K562 (cell line): ENCODE data around the gene SVEP1. TPM values are rescaled to one million over a fixed set of nuclear protein-coding genes. Genes with fewer than 3 reads are reported as not detected.

Experiments used
- ATAC-seq: fragments of 200-7000 bp; cut with Tn5 transposase; 3 replicates; pipeline ENCODE4 v1.9.1; 2020; ENCODE audit warnings: moderate library complexity
- BruUV-seq: library from RNA; stranded (reverse); fragments of 400-500 nt; replicated peaks from 2 replicates; lab custom pipeline; 2021; lab: Mats Ljungman, UMichigan
- CTCF ChIA-PET: fragments of 300-600 bp; formaldehyde crosslinking; extraction: SDS; loops from one replicate; lab custom pipeline; 2021; ENCODE audit warnings: low intra/inter-chr PET ratio; lab: Yijun Ruan, JAX
- POLR2A ChIA-PET: fragments of 300-600, 350-650 bp; sonication (Branson Sonifier 250); formaldehyde crosslinking; extraction: SDS; loops from one replicate; lab custom pipeline; 2021; ENCODE audit warnings: antibody characterized with exemption, inconsistent platforms; lab: Yijun Ruan, JAX
- DNase-seq, 4 experiments: peaks; one replicate each; pipeline versions ENCODE4 v3.0.0 to v3.0.0-alpha.2; 2011 to 2018; ENCODE audit warnings: low spot score in 3 of 4, mixed read lengths in 3 of 4; ENCODE audit errors: extremely low read depth in 1 of 4
- FAIRE-seq: peaks from 2 replicates; lab custom pipeline; 2011; peaks lifted over from hg19 to GRCh38; lab: Jason Lieb, UNC
- H2AFZ ChIP-seq: 2 replicates; pipeline ENCODE4 v1.6.0; 2011; ENCODE audit warnings: low read depth, low read length, control low read depth, inconsistent platforms
- H3K27ac ChIP-seq: fragments of 200-600 bp; 3 replicates; pipeline ENCODE4 v1.8.0; 2011; ENCODE audit warnings: low read depth, mild to moderate bottlenecking, control low read depth, inconsistent platforms, low read length, moderate library complexity, mixed read lengths; ENCODE audit errors: extremely low read depth
- H3K27me3 ChIP-seq, 2 experiments: fragments of 300-600 bp in 1 of 2; 2 replicates in 1 of 2; 3 replicates in 1 of 2; pipeline versions ENCODE4 v1.6.0 to v1.8.0; 2011; ENCODE audit warnings: inconsistent platforms in 2 of 2, low read length in 2 of 2, mild to moderate bottlenecking in 1 of 2, mixed read lengths in 1 of 2, moderate library complexity in 1 of 2; ENCODE audit not compliant: control insufficient read depth in 2 of 2, insufficient read depth in 2 of 2
- H3K36me3 ChIP-seq: fragments of 300-600 bp; 3 replicates; pipeline ENCODE4 v1.8.0; 2011; ENCODE audit warnings: mild to moderate bottlenecking, low read length, inconsistent platforms; ENCODE audit not compliant: control insufficient read depth, insufficient read depth
- H3K4me1 ChIP-seq, 2 experiments: fragments of 200-600 bp in 1 of 2; replicated peaks in 1 of 2; 2 replicates in 1 of 2; 3 replicates in 1 of 2; pipeline versions ENCODE4 v1.5.1 to v1.8.0; 2011; ENCODE audit warnings: inconsistent platforms in 2 of 2, low read length in 2 of 2, mild to moderate bottlenecking in 1 of 2, mixed read lengths in 1 of 2, moderate library complexity in 1 of 2; ENCODE audit not compliant: control insufficient read depth in 2 of 2, insufficient read depth in 2 of 2
- H3K4me2 ChIP-seq: 2 replicates; pipeline ENCODE4 v1.6.1; 2011; ENCODE audit warnings: low read length, control low read depth, inconsistent platforms, mixed read lengths; ENCODE audit not compliant: insufficient read depth
- H3K4me3 ChIP-seq: fragments of 200-600 bp; sonication (generic), shearing (Covaris generic); 2 replicates; pipeline ENCODE4 v1.5.1; 2016; ENCODE audit warnings: control low read depth, inconsistent platforms
- H3K79me2 ChIP-seq: fragments of 200-600 bp; 3 replicates; pipeline ENCODE4 v1.8.0; 2011; ENCODE audit warnings: low read length, inconsistent platforms; ENCODE audit not compliant: control insufficient read depth, insufficient read depth
- H3K9ac ChIP-seq, 2 experiments: 2 replicates each; pipeline versions ENCODE4 v1.6.0 to v1.6.1; 2011; ENCODE audit warnings: low read depth in 2 of 2, low read length in 2 of 2, control low read depth in 1 of 2, inconsistent platforms in 1 of 2, mild to moderate bottlenecking in 1 of 2, mixed read lengths in 1 of 2; ENCODE audit not compliant: insufficient read depth in 1 of 2
- H3K9me1 ChIP-seq: one replicate; pipeline ENCODE4 v1.6.0; 2011; ENCODE audit warnings: inconsistent platforms, mild to moderate bottlenecking, low read length, moderate library complexity; ENCODE audit not compliant: control insufficient read depth, insufficient read depth
- H3K9me3 ChIP-seq: replicated peaks from 2 replicates; pipeline ENCODE4 v1.5.1; 2011; ENCODE audit warnings: low read depth, low read length, inconsistent platforms; ENCODE audit not compliant: control insufficient read depth, insufficient read depth
- H4K20me1 ChIP-seq: replicated peaks from 2 replicates; pipeline ENCODE4 v1.6.1; 2011; ENCODE audit warnings: low read length, inconsistent platforms, mixed read lengths; ENCODE audit not compliant: control insufficient read depth, insufficient read depth
- ATF4 ChIP-seq: fragments of 450-650 bp; formaldehyde crosslinking; IDR thresholded peaks from 2 replicates; pipeline ENCODE4 v1.4.0; 2022; ENCODE audit warnings: mild to moderate bottlenecking, moderate library complexity
- BRD4 ChIP-seq: fragments of 200-600 bp; sonication (generic); IDR thresholded peaks from 2 replicates; pipeline ENCODE4 v1.6.1; 2017; ENCODE audit warnings: inconsistent platforms
- GABPB1 ChIP-seq: sonication (generic); formaldehyde crosslinking; IDR thresholded peaks from 2 replicates; pipeline ENCODE4 v1.8.0; 2022; ENCODE audit warnings: mild to moderate bottlenecking, missing genetic modification reagents
- HNRNPLL ChIP-seq: fragments of 200-400 bp; formaldehyde crosslinking; IDR thresholded peaks from 2 replicates; pipeline ENCODE4 v1.6.1; 2017; ENCODE audit warnings: low read length, low read depth, mild to moderate bottlenecking; ENCODE audit not compliant: poor library complexity, severe bottlenecking
- ID3 ChIP-seq, 2 experiments: fragments of 250-450 bp in 1 of 2; fragments of 450-650 bp in 1 of 2; sonication (Bioruptor Pico) in 1 of 2; IDR thresholded peaks; 2 replicates each; pipeline versions ENCODE4 v1.6.1 to v1.8.0; 2016 to 2021; ENCODE audit warnings: mild to moderate bottlenecking in 2 of 2, moderate library complexity in 2 of 2, missing compliant biosample characterization in 1 of 2, missing genetic modification characterization in 1 of 2
- MYNN ChIP-seq, 2 experiments: sonication (generic); formaldehyde crosslinking in 1 of 2; IDR thresholded peaks; 2 replicates each; pipeline versions ENCODE4 v1.5.0 to v1.6.1; 2016 to 2020; ENCODE audit warnings: antibody characterized with exemption in 1 of 2, missing genetic modification reagents in 1 of 2
- NFE2 ChIP-seq: IDR thresholded peaks from 2 replicates; pipeline ENCODE4 v1.6.1; 2014; ENCODE audit warnings: antibody characterized with exemption, low read depth
- NFYB ChIP-seq: IDR thresholded peaks from 2 replicates; pipeline ENCODE4 v1.6.1; 2011; ENCODE audit warnings: mild to moderate bottlenecking, moderate library complexity; ENCODE audit not compliant: insufficient read length; ENCODE audit errors: extremely low read depth
- NRF1 ChIP-seq, 2 experiments: fragments of 450-650 bp; IDR thresholded peaks in 1 of 2; conservative IDR thresholded peaks in 1 of 2; 2 replicates each; pipeline ENCODE4 v1.6.1; 2014; ENCODE audit warnings: mild to moderate bottlenecking in 2 of 2
- POLR2G ChIP-seq: fragments of 200-400 bp; formaldehyde crosslinking; IDR thresholded peaks from 2 replicates; pipeline ENCODE4 v1.6.1; 2017; ENCODE audit warnings: low read depth, mild to moderate bottlenecking, antibody characterized with exemption, low read length, moderate library complexity
- PTRF ChIP-seq: fragments of 450-650 bp; IDR thresholded peaks from 2 replicates; pipeline ENCODE4 v1.6.1; 2016; ENCODE audit warnings: mild to moderate bottlenecking, missing genetic modification characterization, missing compliant biosample characterization
- RBFOX2 ChIP-seq: fragments of 200-400 bp; formaldehyde crosslinking; IDR thresholded peaks from 2 replicates; pipeline ENCODE4 v1.6.1; 2017; ENCODE audit warnings: low read depth, mild to moderate bottlenecking, low read length, moderate library complexity
- SIRT6 ChIP-seq: IDR thresholded peaks from one replicate; pipeline ENCODE4 v1.6.1; 2012; ENCODE audit warnings: low read depth, mild to moderate bottlenecking, control low read depth, inconsistent platforms, low read length, moderate library complexity
- ZNF695 ChIP-seq: fragments of 450-650 bp; formaldehyde crosslinking; IDR thresholded peaks from 2 replicates; pipeline ENCODE4 v1.4.0; 2020; ENCODE audit warnings: mild to moderate bottlenecking, moderate library complexity
- ZNF707 ChIP-seq: fragments of 250-450 bp; sonication (Bioruptor Pico); conservative IDR thresholded peaks from 2 replicates; pipeline ENCODE4 v1.8.0; 2022; ENCODE audit warnings: inconsistent platforms, mild to moderate bottlenecking, moderate library complexity
- ZZZ3 ChIP-seq: fragments of 450-650 bp; IDR thresholded peaks from 2 replicates; pipeline ENCODE4 v1.6.1; 2016; ENCODE audit warnings: antibody characterized with exemption, mild to moderate bottlenecking, moderate library complexity
- WGBS: fragments of 100-300 bp; shearing (Covaris generic); methylation state at CpG from one replicate; pipeline ENCODE4 v1.1.6; 2016; ENCODE audit warnings: low coverage, mixed read lengths; ENCODE audit not compliant: insufficient coverage; ENCODE audit errors: missing lambda C conversion rate; 5-methylcytosine and 5-hydroxymethylcytosine counted together
- in situ Hi-C: fragments of 300-500 bp; cut with MboI; formaldehyde crosslinking; loops from 4 replicates; pipeline ENCODE4 v1.15.0; 2018; ENCODE audit warnings: inconsistent platforms, mixed read lengths
- intact Hi-C: fragments of 100-400 bp; cut with micrococcal nuclease; formaldehyde crosslinking; loops from 2 replicates; pipeline ENCODE4 v1.14.2; 2022
- polyA plus RNA-seq, 8 experiments: library from polyadenylated mRNA; depleted of rRNA in 4 of 8; stranded (reverse) in 5 of 8; unstranded in 3 of 8; fragments of >200 nt; fragmentation: Nextera tagmentation in 2 of 8; fragmentation: Illumina TruSeq in 1 of 8; extraction: Ambion mirVana in 2 of 8; extraction: Trizol in 1 of 8; gene quantifications; 2 replicates each; pipeline versions ENCODE4 v1.2.1 to v1.2.3, GENCODE V29; 2011 to 2014; ENCODE audit warnings: inconsistent platforms in 1 of 8, missing spikeins in 1 of 8
- total RNA-seq, 7 experiments: library from RNA; depleted of rRNA in 6 of 7; stranded (reverse); fragments of >200 nt in 6 of 7; fragmentation: Illumina TruSeq in 2 of 7; extraction: Trizol in 2 of 7; gene quantifications; 2 replicates each; pipeline versions ENCODE4 v1.2.1 to v1.2.3, GENCODE V29; 2011 to 2021; ENCODE audit warnings: low replicate concordance in 1 of 7

The SVEP1 gene
- total and polyA plus RNA-seq, 9 of the 15 experiments (the other 6 are each of a cell fraction or from before 2014, with no cell fraction given): 0.20 to 0.84 (median 0.43) TPM

DNA sequence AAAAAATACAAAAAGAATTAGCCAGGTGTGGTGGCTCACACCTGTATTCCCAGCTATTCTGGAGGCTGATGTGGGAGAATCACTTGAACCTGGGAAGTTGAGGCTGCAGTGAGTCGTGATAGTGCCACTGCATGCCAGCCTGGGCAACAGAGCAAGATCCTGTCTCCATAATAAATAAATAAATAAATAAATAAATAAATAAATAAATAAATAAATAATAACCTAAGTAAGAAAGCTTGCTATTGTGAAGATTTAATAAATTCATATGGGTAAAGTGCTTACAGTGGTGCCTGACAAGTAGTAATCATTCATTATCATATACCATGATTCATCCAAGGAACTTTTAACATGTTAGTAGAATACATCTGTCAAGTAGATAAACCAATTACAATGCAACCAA lies 13.4 kb downstream of the SVEP1 start:
- DNase-seq (no peak), FAIRE-seq (no peak), ATAC-seq (no peak)
- H3K27me3 ChIP-seq: no peaks in the 10 kb centered on the region
- intact Hi-C loops: no loop called here
- H3K4me2 ChIP-seq: no peak overlapping the region
- no peak overlapping the region for H2AFZ ChIP-seq
- no peak overlapping the region for H3K4me3 ChIP-seq
- ChIA-PET CTCF (no interaction called here), POLR2A (no interaction called here)
- H3K79me2 ChIP-seq: no peaks in the 10 kb centered on the region
- BruUV-seq: no TSS peak
- H3K36me3 ChIP-seq: no peaks in the 10 kb centered on the region
- no peak overlapping the region for H3K9ac ChIP-seq
- no peak overlapping the region for H3K27ac ChIP-seq
- no peaks in the 10 kb centered on the region; the same call in 1 of the 2 replicates for H3K9me3 ChIP-seq
- H4K20me1 ChIP-seq: no peaks in the 10 kb centered on the region
- H3K4me1 ChIP-seq: no peaks in the 10 kb centered on the region
- TF ChIP-seq ZNF695 (CRISPR knock-in tag): no peak
- TF ChIP-seq MYNN (IDR thresholded peaks at IDR 0.05): no peak
- TF ChIP-seq MYNN (CRISPR knock-in tag; IDR thresholded peaks at IDR 0.05): no peak
- TF ChIP-seq ZZZ3: no peak
- no peak for TF ChIP-seq ATF4 (CRISPR knock-in tag)
- no peak for TF ChIP-seq BRD4
- TF ChIP-seq RBFOX2: no peak
- no peak for TF ChIP-seq POLR2G
- TF ChIP-seq ZNF707 (CRISPR knock-in tag): no peak
- no peak for TF ChIP-seq HNRNPLL
- no peak for TF ChIP-seq NFE2
- no peak for TF ChIP-seq NRF1 (conservative IDR thresholded peaks at IDR 0.05 in 1 of 2, IDR thresholded peaks at IDR 0.05 in 1 of 2)
- TF ChIP-seq SIRT6: no peak
- no peak for TF ChIP-seq NFYB
- no peak for TF ChIP-seq PTRF (tag)
- no peak for TF ChIP-seq ID3 (CRISPR knock-in tag; IDR thresholded peaks at IDR 0.05)
- TF ChIP-seq ID3 (tag; IDR thresholded peaks at IDR 0.05): no peak
- no peak for TF ChIP-seq GABPB1 (CRISPR knock-in tag)
- in situ Hi-C loops: no loop called here
- no peaks in the 10 kb centered on the region for H3K9me1 ChIP-seq
- 0% methylated on average over 1 of the region's 1 CpG for WGBS
